ENCODE results near the gene BRWD1. TPM values are rescaled to one million over a fixed set of nuclear protein-coding genes. Genes with fewer than 3 reads are reported as not detected.

The BRWD1 gene
- total RNA-seq, 2 donors from 2014 or later, result 29.3 to 46.7 TPM

DNA sequence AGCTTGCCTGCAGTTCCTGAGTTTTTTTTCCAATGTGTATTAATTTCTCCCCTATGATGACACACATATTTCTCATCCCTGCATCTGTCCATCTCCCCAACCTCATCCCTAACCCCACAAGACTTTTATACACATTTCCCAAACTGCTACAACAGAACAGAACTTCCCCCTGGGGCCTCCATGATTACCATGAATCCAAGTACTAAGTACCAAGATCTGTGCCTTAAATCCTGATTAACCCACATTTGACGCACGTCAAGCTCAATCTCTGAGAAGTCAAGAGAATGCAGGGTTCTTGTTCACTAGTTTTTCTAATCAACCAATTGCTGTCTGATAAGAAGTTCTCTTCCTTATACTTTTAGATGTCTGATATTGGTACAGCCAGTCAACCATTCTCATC is 25.8 kb upstream of the BRWD1 start:
- DNase-seq (ENCODE audit: low spot score in 2 of 2) (no peak), ATAC-seq (no peak)
- no peak overlapping the region for H3K27ac Mint-ChIP-seq
- peaks cover 13% of the 10 kb centered on the region in 2 donors for H3K36me3 Mint-ChIP-seq
- no peaks in the 10 kb centered on the region for H3K9me3 Mint-ChIP-seq

DNA sequence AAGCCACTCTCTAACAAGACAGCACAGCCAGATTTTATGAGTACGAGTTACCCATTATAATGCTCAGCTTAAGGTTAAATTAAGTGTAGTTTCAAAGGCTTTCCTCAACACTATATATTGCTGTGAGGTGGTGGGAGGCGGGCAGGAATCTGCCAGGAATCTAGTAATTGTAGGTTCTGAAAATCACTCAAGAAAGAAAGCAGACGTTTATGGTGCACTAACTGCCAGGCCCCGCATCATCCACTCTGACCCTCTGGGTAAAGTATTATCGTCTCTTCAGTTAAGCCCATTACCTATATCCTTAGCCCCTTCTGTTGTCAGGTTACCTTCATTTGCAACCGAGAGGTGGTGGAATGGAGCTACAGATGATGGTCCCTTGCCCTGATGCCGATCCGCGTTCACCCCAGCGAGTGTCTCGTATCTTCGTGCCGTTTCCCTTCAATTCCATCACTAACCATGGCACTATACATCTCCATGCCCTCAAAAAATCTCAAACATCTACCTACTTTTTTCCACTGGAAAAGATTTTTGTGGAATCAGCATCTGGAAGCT is 23.1 kb upstream of the BRWD1 start:
- Mint-ChIP-seq H3K36me3 (peaks cover 0 to under 1% of the 10 kb centered on the region in 2 donors), H3K27ac (no peak overlapping the region), H3K9me3 (no peaks in the 10 kb centered on the region)
- ATAC-seq, result peak in 1 of 2 donors; percentile 29
- no peak for DNase-seq (ENCODE audit: low spot score in 2 of 2)

DNA sequence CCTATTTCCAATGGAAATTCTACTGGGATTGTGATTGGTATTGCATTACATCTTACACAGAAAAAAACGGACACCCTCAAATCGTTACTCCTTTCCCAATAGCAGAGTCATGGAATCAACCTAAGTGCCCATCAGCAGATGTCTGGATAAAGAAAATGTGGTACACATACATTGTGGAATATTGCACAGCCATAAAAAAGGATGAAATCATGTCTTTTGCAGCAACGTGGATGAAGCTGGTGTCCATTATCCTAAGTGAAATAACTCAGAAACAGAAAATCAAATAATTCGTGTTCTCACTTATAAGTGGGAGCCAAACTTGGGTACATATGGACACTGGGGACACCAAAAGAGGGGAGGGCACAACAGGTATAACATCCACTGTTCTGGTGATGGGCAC is 21.2 kb upstream of the BRWD1 start:
- ATAC-seq (no peak), DNase-seq (ENCODE audit: low spot score in 2 of 2) (no peak)
- H3K9me3 Mint-ChIP-seq, result no peaks in the 10 kb centered on the region
- no peak overlapping the region for H3K27ac Mint-ChIP-seq
- no peaks in the 10 kb centered on the region for H3K36me3 Mint-ChIP-seq

DNA sequence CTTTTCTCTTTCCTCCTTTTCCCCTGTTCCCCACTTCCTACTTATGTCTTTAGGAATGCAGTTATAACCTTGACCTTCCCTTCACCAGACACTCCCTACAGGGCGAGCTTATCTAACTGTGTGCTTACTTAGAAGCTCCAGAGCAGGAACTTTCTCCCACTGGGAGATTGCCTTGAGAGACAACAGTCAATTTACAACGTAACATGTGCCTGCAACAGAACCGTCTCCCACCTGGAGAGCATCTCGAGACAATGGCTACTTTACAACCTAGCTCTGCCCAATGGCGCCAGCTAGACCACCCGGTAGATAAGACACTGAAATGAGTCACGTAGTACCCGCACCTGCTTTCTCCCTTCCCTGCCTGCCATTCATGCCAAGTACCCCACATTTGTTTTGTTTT is 18.7 kb upstream of the BRWD1 start:
- H3K9me3 Mint-ChIP-seq, result no peaks in the 10 kb centered on the region
- H3K36me3 Mint-ChIP-seq, result no peaks in the 10 kb centered on the region
- DNase-seq (ENCODE audit: low spot score in 2 of 2), result no peak
- ATAC-seq, result peak in 1 of 2 donors; percentile 26
- no peak overlapping the region for H3K27ac Mint-ChIP-seq

DNA sequence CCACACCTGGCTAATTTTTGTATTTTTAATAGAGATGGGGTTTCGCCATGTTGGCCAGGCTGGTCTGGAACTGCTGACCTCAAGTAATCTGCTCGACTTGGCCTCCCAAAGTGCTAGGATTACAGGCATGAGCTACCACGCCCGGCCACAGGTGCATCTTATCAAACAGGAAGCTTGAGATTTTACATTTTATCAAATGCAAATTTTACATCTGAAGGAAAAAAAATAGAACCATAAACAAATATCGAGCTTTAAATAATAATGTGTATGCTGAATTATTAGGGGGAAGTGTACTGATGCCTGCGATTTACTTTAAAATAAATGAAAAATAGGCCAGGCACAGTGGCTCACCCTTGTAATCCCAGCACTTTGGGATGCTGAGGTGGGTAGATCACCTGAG is 16.6 kb upstream of the BRWD1 start:
- no peaks in the 10 kb centered on the region for H3K36me3 Mint-ChIP-seq
- H3K27ac Mint-ChIP-seq, result no peak overlapping the region
- ATAC-seq, result no peak
- H3K9me3 Mint-ChIP-seq, result no peaks in the 10 kb centered on the region
- DNase-seq (ENCODE audit: low spot score in 2 of 2), result no peak

DNA sequence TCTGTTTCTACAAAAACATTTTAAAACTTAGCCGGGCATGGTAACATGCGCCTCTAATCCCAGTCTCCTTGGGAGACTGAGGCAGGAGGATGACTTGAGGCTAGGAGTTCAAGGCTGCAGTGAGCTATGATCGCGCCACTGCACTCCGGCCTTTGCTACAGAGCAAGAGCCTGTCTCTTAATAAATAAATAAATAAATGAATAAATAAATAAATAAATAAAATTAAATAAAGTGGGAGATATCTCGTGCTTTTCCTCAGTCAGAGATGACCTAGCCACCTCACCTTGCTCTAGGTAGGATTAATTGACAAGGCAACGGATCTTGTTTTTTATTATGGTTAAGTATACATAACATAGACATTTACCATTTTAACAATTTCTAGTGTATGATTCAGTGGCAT is 14.3 kb upstream of the BRWD1 start:
- ATAC-seq (no peak), DNase-seq (ENCODE audit: low spot score in 2 of 2) (no peak)
- Mint-ChIP-seq H3K9me3 (no peaks in the 10 kb centered on the region), H3K36me3 (no peaks in the 10 kb centered on the region), H3K27ac (no peak overlapping the region)

DNA sequence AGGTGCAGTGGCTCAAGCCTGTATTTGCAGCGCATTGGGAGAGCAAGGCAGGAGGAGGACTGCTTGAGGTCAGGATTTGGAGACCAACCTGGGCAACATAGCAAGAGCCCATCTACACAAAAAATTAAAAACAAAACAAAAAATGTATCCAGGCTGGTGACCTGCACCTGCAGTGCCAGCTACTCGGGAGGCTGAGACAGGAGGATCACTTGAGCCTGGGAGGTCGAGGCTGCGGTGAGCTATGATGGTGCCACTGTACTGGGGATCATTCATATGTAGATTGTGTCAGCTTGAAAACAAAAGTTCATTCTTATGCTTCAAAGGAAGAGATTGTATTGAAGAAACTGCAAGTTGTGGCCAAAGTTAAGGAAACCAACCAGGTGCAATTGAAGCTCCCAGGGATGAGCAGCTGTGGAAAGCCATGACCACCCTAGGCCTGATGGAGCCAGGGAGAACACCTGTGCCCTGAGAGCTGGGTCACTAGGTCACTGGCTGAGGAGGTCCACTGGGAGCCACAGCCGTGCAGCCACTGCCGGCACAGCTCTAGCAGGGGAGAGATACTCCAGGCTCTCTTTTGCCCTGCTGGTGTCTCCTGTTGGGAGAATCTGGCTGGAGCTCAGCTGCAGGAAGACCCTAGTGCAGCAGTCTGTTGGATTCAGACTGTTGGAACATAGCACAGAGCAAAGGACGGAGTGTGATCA is 13.3 kb upstream of the BRWD1 start:
- H3K36me3 Mint-ChIP-seq, result no peaks in the 10 kb centered on the region
- ATAC-seq (no peak), DNase-seq (ENCODE audit: low spot score in 2 of 2) (no peak)
- H3K27ac Mint-ChIP-seq, result no peak overlapping the region
- no peaks in the 10 kb centered on the region for H3K9me3 Mint-ChIP-seq

DNA sequence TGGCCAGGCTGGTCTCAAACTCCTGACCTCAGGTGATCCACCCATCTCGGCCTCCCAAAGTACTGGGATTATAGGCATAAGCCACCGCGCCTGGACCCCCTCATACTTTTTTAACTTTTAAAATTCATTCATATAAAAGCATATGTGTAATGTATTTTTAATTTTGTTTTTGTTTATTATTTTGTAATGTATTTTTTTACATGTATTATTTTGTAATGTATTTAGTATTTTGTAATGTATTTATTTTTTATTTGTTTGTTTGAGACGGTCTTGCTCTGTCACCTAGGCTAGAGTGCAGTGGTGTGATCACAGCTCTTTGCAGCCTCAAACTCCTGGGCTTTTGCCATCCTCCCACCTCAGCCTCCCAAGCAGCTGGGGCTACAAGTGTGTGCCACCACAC is 12.0 kb upstream of the BRWD1 start:
- H3K9me3 Mint-ChIP-seq, result no peaks in the 10 kb centered on the region
- DNase-seq (ENCODE audit: low spot score in 2 of 2), result no peak
- no peak overlapping the region for H3K27ac Mint-ChIP-seq
- ATAC-seq, result no peak
- no peaks in the 10 kb centered on the region for H3K36me3 Mint-ChIP-seq

DNA sequence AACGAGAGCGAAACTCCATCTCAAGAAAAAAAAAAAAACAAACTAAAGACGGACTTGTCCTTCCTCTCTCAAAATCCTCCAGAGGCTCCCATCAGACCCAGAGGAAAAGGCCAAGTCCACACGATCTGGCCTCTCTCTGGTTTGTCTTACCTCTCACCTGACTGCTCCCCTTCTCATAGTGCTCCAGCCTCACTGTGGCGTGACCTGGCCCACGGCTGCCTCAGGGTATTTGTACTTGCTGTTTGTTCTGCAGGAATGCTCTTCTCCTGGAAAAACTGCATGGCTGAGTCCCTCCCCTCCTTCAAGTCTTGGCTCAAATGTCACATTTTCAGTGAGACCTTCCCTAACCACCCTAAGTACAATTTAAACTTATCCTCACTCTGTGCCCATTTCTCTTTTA is 8.0 kb upstream of the BRWD1 start:
- ATAC-seq, result no peak
- no peak for DNase-seq (ENCODE audit: low spot score in 2 of 2)
- no peaks in the 10 kb centered on the region for H3K9me3 Mint-ChIP-seq
- H3K36me3 Mint-ChIP-seq, result no peaks in the 10 kb centered on the region
- no peak overlapping the region for H3K27ac Mint-ChIP-seq

DNA sequence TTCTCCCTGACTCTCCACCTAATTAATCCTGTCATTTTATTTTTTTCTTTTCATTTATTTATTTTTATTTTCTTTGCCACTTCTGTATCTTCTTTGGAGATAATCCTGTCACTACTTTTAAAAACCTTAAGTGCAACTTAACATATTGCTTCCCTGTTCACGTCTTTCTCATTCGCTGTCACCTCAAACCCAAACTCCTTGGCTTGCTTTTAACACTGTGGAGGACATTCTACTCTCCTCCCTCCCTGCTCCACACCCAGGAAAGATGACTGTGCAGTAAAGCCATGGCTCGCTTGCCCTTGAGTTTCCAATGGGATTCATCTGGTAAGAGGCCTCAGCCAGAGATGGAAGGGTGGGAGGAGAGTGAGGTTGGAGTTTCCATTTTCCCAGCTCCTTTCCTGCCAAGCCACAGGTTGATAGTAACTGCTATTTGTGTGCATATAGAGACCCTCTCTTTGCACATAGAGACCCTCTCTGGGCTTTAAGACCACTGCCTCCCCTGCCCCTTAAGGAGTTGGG is 6.4 kb upstream of the BRWD1 start:
- Mint-ChIP-seq H3K36me3 (no peaks in the 10 kb centered on the region), H3K9me3 (no peaks in the 10 kb centered on the region), H3K27ac (no peak overlapping the region)
- DNase-seq (ENCODE audit: low spot score in 2 of 2) (no peak), ATAC-seq (no peak)

DNA sequence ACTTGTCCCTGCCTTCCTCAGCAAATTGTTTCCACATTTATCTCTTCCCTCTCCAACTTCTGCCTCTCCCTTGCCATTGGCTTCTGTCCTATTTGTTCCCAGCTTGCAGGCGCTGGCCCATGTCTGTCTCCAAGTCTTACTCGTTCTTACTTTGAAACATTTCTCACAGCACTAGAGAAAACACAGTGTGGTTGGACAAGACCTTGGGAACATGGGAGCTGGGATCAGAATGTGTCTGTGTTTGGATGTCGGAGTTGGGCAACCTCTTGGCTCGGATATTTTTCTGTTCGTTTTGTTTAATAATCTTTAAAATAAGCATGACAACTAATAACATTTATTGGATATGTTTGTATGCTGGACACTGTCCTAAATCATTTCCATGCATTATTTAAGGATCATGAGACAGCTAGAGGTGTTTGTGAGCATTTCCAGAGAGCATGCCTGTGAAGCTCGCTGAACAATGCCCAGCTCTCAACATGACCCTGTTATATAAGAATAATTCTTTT is 5.9 kb upstream of the BRWD1 start:
- H3K9me3 Mint-ChIP-seq, result no peaks in the 10 kb centered on the region
- no peak for DNase-seq (ENCODE audit: low spot score in 2 of 2)
- no peak overlapping the region for H3K27ac Mint-ChIP-seq
- no peak for ATAC-seq
- H3K36me3 Mint-ChIP-seq, result peaks cover 0 to 3% of the 10 kb centered on the region in 2 donors

DNA sequence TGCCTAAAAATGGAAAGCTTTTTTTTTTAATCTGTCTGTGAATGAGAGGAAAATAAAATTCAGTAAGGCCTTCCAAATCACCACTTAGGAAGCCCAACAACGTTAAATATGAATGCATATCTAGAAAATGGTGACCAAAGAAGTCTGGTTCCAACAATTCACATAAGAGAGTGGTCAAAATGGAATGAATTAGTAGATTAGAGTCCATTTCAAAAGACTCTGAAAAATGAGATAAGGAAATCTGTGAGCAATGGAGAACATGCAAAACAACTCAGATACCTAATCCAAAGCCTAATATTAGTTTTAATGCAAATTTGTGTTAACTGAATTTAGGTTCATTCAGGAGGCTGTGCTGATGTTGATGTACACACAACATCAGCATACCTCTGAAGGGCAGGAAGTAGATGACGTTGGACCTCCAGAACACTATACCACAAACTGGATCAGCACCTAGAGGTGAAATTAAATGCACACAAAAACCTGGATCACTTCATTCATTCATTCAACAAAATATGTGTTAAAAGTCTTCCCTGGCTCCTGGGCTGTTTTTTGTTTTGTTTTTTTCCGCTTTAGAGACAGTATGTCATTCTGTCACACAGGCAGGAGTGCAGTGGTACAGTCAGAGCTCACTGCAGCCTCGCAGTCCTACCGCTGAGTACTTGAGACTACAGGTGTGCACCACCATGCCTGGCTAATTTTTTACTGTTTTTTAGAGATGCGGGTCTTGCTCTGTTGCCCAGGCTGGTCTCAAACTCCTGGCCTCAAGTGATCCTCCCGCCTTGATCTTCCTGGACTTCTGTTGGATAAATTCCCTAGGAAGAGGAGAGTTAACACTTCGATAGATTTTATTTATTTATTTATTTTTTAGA is 4.9 kb upstream of the BRWD1 start:
- H3K36me3 Mint-ChIP-seq, result peaks cover 0 to 6% of the 10 kb centered on the region in 2 donors
- no peak for ATAC-seq
- no peak for DNase-seq (ENCODE audit: low spot score in 2 of 2)

DNA sequence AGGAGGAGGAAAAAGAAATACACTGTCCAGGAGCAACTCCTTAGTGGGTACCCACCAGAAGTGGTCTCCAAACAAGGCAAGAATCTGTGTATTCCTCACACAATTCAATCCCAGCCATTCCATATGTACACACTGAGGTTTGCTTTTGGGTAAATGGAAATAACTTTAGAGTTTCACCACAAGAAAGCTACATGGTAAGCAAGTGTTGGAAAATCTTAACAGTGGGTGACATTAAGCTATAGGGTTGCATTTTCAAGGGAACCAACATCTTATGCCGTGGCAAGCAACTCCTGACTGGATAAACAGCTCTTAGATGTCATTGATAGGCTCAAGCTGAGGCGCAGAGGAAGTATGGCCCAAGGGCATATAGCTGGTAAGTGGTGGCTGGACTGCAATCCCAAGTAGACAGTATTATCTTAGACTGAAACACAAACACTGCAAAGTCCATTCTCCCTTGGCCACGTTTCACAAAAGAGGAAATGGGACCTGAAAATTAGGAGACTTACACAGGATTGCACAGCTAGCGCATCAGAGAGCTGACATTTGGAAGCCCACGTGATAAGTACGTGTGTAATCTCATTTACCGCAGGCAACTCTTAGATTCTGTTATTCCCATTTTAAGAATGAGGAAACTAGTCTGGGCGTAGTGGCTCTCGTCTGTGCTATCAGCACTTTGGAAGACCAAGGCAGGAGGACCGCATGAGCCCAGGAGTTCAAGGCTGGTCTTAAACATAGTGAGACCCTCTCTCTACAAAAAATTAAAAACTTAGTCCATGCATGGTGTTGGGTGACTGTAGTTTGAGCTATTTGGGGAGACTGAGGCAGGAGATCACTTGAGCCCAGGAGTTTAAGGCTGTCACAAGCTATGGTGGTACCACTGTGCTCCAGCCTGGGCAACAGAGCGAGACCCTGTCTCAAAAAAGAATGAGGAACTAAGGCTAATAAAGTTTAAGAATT is 4.0 kb upstream of the BRWD1 start:
- no peaks in the 10 kb centered on the region for H3K9me3 Mint-ChIP-seq
- peaks cover 0 to 6% of the 10 kb centered on the region in 2 donors for H3K36me3 Mint-ChIP-seq
- H3K27ac Mint-ChIP-seq, result no peak overlapping the region
- no peak for DNase-seq (ENCODE audit: low spot score in 2 of 2)
- ATAC-seq, result no peak

More for the DNA sequence above, 4.9 kb upstream of the BRWD1 start:
- H3K9me3 Mint-ChIP-seq, result no peaks in the 10 kb centered on the region
- H3K27ac Mint-ChIP-seq, result no peak overlapping the region

DNA sequence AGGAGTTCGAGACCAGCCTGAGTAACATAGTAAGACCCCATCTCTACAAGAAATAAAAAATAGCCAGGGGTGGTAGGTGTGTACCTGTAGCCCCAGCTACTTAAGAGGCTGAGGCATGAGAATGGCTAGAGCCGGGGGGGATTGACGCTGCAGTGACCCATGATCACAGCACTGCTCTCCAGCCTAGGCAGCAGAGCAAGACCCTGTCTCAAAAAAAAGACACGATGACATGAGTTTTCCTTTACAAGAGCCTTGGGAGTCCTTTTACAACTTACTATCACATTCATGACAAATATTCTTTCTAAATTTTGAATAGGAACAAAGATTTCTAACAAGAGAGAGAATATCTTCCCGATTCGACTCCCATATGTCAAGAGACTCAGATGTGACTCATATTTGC is 3.3 kb upstream of the BRWD1 start:
- Mint-ChIP-seq H3K36me3 (peaks cover 6 to 12% of the 10 kb centered on the region in 2 donors), H3K27ac (peak overlapping the region in 1 of 2 donors; percentile 6), H3K9me3 (no peaks in the 10 kb centered on the region)
- DNase-seq (ENCODE audit: low spot score in 2 of 2) (no peak), ATAC-seq (no peak)

DNA sequence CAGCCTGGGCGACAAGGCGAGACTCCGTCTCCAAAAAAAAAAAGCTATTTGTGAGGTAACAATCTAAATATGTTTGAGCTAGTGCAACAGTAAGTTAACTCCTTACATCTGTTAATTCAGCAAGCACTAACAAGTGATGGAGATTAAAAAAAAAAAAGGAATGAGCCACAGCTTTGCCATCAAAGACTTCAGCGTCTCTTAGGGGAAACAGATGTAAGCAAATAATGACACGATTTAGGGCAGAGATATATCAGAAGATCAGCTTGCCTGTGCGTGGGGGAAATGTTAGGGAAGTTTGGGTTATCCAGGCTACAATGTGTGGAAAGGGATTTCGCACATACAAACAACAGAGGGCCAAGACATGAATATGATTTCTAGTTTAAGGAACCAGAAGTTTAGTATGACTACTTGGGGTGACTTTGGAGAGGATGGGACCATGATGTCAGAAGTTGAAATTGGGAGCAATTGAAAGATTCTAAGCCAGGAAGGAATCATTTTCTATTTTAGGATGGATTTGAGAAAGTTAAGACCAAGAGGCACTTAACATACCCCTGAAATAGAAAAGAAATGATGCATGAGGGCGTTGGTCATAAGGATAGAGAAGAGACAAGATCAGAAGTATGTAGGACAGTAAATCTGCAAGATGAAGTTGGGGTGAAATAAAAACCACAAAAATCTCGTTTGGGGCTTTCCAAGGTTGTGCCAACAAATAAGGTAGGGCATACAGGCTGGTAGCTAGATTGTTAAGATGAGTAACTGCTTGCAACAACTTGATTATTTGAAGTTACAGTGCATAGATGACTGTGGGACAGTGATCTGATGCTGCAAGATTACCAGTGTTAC is 2.4 kb upstream of the BRWD1 start:
- H3K27ac Mint-ChIP-seq, result peak overlapping the region in 1 of 2 donors; percentile 6
- H3K9me3 Mint-ChIP-seq, result no peaks in the 10 kb centered on the region
- peaks cover 7 to 14% of the 10 kb centered on the region in 2 donors for H3K36me3 Mint-ChIP-seq
- peak in 1 of 2 donors; percentile 7 for DNase-seq (ENCODE audit: low spot score in 2 of 2)
- ATAC-seq, result peak; percentile 32 to 50

Measured in activated naive CD4-positive, alpha-beta T cell treated with anti-CD3 and anti-CD28 coated beads, Interleukin-2, amount 50 U/mL, for 72 hours (primary cell).